ENCODE results near the gene NUP62CL.

- TF ChIP-seq CTCF (conservative IDR thresholded peaks at IDR 0.05; ENCODE audit: low read length), result no peak
- no peak for TF ChIP-seq EZH2phosphoT487 (IDR thresholded peaks at IDR 0.05; ENCODE audit: borderline replicate concordance, low read depth, low read length)
These were observed 20.5 kb upstream of the NUP62CL start for GRCh38 chrX:107226757-107227156.
